Duodenal mucosa (tissue), 2 donors: Measurements from ENCODE around the gene TOP3A.
A peak's percentile ranks its signal among the peaks of the same experiment; 100 is the strongest.

Experiments
- H3K27ac ChIP-seq: one replicate; pipeline ENCODE4 v1.7.0; 2013; ENCODE audit warnings: low read depth, low read length
- H3K27me3 ChIP-seq, 2 donors: one replicate each; pipeline ENCODE4 v1.7.0; 2013; ENCODE audit warnings: low read length in 2 of 2, control low read depth in 1 of 2; ENCODE audit not compliant: insufficient read depth in 2 of 2, control insufficient read depth in 1 of 2
- H3K36me3 ChIP-seq, 2 donors: one replicate each; pipeline ENCODE4 v1.7.0; 2013; ENCODE audit warnings: low read length in 2 of 2, control low read depth in 1 of 2; ENCODE audit not compliant: insufficient read depth in 2 of 2, control insufficient read depth in 1 of 2
- H3K4me1 ChIP-seq, 2 donors: one replicate each; pipeline ENCODE4 v1.7.0; 2013; ENCODE audit warnings: low read length in 2 of 2, control low read depth in 1 of 2; ENCODE audit not compliant: insufficient read depth in 2 of 2, control insufficient read depth in 1 of 2
- H3K4me3 ChIP-seq, 2 donors: one replicate each; pipeline ENCODE4 v1.7.0; 2013; ENCODE audit warnings: low read length in 2 of 2, low read depth in 1 of 2
- H3K9ac ChIP-seq, 2 donors: one replicate each; pipeline ENCODE4 v1.7.0; 2013; ENCODE audit warnings: low read length in 2 of 2, low read depth in 1 of 2
- H3K9me3 ChIP-seq, 2 donors: one replicate each; pipeline ENCODE4 v1.7.0; 2013; ENCODE audit warnings: low read length in 2 of 2, control low read depth in 1 of 2; ENCODE audit not compliant: control insufficient read depth in 1 of 2

The TOP3A gene

GRCh38 chr17:18248300-18248731, 66.5 kb downstream of the TOP3A start:
- H3K9ac ChIP-seq = no peak overlapping the region
- no peaks in the 10 kb centered on the region for H3K9me3 ChIP-seq
- no peaks in the 10 kb centered on the region for H3K27me3 ChIP-seq
- H3K4me1 ChIP-seq = peaks cover 22 to 25% of the 10 kb centered on the region in 2 donors
- no peak overlapping the region for H3K4me3 ChIP-seq
- no peak overlapping the region for H3K27ac ChIP-seq
- peaks cover 52 to 80% of the 10 kb centered on the region in 2 donors for H3K36me3 ChIP-seq

- Histone ChIP-seq H3K27ac (no peak overlapping the region), H3K36me3 (peaks cover 51 to 74% of the 10 kb centered on the region in 2 donors)
Measured at GRCh38 chr17:18247613-18248001, 67.2 kb downstream of the TOP3A start.

GRCh38 chr17:18246880-18247612, 67.7 kb downstream of the TOP3A start:
- H3K9ac ChIP-seq = no peak overlapping the region
- H3K36me3 ChIP-seq = peaks cover 45 to 68% of the 10 kb centered on the region in 2 donors
- H3K9me3 ChIP-seq = no peaks in the 10 kb centered on the region
- H3K27ac ChIP-seq = peak overlapping the region; percentile 79
- peaks cover 22 to 25% of the 10 kb centered on the region in 2 donors for H3K4me1 ChIP-seq
- peak overlapping the region; percentile 57 to 59 for H3K4me3 ChIP-seq
- H3K27me3 ChIP-seq = no peaks in the 10 kb centered on the region

More at GRCh38 chr17:18247613-18248001, 67.2 kb downstream of the TOP3A start:
- Histone ChIP-seq H3K9me3 (no peaks in the 10 kb centered on the region), H3K27me3 (no peaks in the 10 kb centered on the region), H3K4me1 (peaks cover 22 to 25% of the 10 kb centered on the region in 2 donors), H3K4me3 (peak overlapping the region in 1 of 2 donors; percentile 28), H3K9ac (no peak overlapping the region)

- H3K4me1 ChIP-seq = peaks cover 22 to 25% of the 10 kb centered on the region in 2 donors
- peaks cover 43 to 61% of the 10 kb centered on the region in 2 donors for H3K36me3 ChIP-seq
- H3K27ac ChIP-seq = no peak overlapping the region
- no peaks in the 10 kb centered on the region for H3K9me3 ChIP-seq
- H3K27me3 ChIP-seq = no peaks in the 10 kb centered on the region
- no peak overlapping the region for H3K9ac ChIP-seq
- H3K4me3 ChIP-seq = peak overlapping the region; percentile 40 to 59
Measured at GRCh38 chr17:18246109-18246725, 68.6 kb downstream of the TOP3A start.

- Histone ChIP-seq H3K36me3 (peaks cover 39 to 51% of the 10 kb centered on the region in 2 donors), H3K4me3 (no peak overlapping the region), H3K4me1 (peaks cover 17 to 20% of the 10 kb centered on the region in 2 donors), H3K27ac (no peak overlapping the region), H3K9ac (no peak overlapping the region), H3K9me3 (no peaks in the 10 kb centered on the region), H3K27me3 (no peaks in the 10 kb centered on the region)
Measured at GRCh38 chr17:18245038-18245776, 69.6 kb downstream of the TOP3A start.

- H3K4me1 ChIP-seq = peaks cover 2% of the 10 kb centered on the region in 2 donors
- no peak overlapping the region for H3K9ac ChIP-seq
- no peak overlapping the region for H3K27ac ChIP-seq
- H3K36me3 ChIP-seq = peaks cover 28 to 40% of the 10 kb centered on the region in 2 donors
- no peaks in the 10 kb centered on the region for H3K9me3 ChIP-seq
- no peak overlapping the region for H3K4me3 ChIP-seq
- H3K27me3 ChIP-seq = no peaks in the 10 kb centered on the region
Measured at GRCh38 chr17:18241229-18241871, 73.4 kb downstream of the TOP3A start.

GRCh38 chr17:18240449-18240848, 74.3 kb downstream of the TOP3A start:
- Histone ChIP-seq H3K27me3 (no peaks in the 10 kb centered on the region), H3K27ac (no peak overlapping the region), H3K4me1 (peaks cover 0 to 9% of the 10 kb centered on the region in 2 donors), H3K9me3 (no peaks in the 10 kb centered on the region), H3K36me3 (peaks cover 25 to 40% of the 10 kb centered on the region in 2 donors), H3K9ac (no peak overlapping the region), H3K4me3 (no peak overlapping the region)

- H3K27me3 ChIP-seq = no peaks in the 10 kb centered on the region
- peaks cover 21 to 40% of the 10 kb centered on the region in 2 donors for H3K36me3 ChIP-seq
- H3K4me1 ChIP-seq = peaks cover 0 to 17% of the 10 kb centered on the region in 2 donors
- H3K9ac ChIP-seq = no peak overlapping the region
- H3K27ac ChIP-seq = no peak overlapping the region
- no peak overlapping the region for H3K4me3 ChIP-seq
- no peaks in the 10 kb centered on the region for H3K9me3 ChIP-seq
Measured at GRCh38 chr17:18238299-18238698, 76.5 kb downstream of the TOP3A start.

GRCh38 chr17:18237461-18237860, 77.3 kb downstream of the TOP3A start:
- Histone ChIP-seq H3K27me3 (no peaks in the 10 kb centered on the region), H3K9me3 (no peaks in the 10 kb centered on the region), H3K36me3 (peaks cover 21 to 40% of the 10 kb centered on the region in 2 donors), H3K27ac (no peak overlapping the region), H3K9ac (no peak overlapping the region), H3K4me3 (no peak overlapping the region), H3K4me1 (peaks cover 0 to 17% of the 10 kb centered on the region in 2 donors)
